ENCODE measurements around the gene SDS. TPM values are rescaled to one million over a fixed set of nuclear protein-coding genes. Genes with fewer than 3 reads are reported as not detected.

Gene SDS
- total and polyA plus RNA-seq, 2 of the 8 experiments (the other 6 are each of a cell fraction or from before 2014, with no cell fraction given), result 0.21 TPM; not detected in 1

DNA sequence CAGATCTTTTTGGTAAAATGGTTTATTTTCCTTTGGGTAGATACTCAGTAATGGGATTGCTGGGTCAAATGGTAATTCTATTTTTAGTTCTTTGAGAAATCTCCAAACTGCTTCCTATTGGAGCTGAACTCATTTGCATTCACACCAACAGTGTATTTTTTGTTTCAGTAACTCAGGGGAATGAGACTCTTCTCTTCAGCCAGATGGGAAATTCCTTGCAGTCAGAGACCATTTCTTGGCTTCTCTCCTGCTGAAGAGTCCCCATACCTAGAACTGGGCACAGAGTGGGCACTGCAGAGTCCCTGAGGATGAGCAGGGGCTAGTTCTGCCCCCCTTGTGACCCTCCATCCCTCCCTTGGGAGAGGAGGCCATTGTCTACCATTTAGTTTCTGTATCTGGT is 29.3 kb upstream of the SDS start:
- no peak for DNase-seq (ENCODE audit: low read depth in 1 of 2, low spot score in 2 of 2)
- no peaks in the 10 kb centered on the region; a peak in 1 of 8 replicates for H3K36me3 ChIP-seq (ENCODE audit: control insufficient read depth in 2 of 4, insufficient read depth in 4 of 4, low read length in 3 of 4)
- H4K20me1 ChIP-seq (replicated peaks in 1 of 2; ENCODE audit: control insufficient read depth in 1 of 2, insufficient read depth in 2 of 2, low read length in 2 of 2), result no peaks in the 10 kb centered on the region
- peaks cover 3% of the 10 kb centered on the region; the same call in 1 of the 2 replicates for H3K23me2 ChIP-seq (ENCODE audit: low read depth, low read length)
- H2BK120ac ChIP-seq (replicated peaks; ENCODE audit: low read depth, low read length), result no peak overlapping the region
- no peaks in the 10 kb centered on the region for H3K79me2 ChIP-seq (ENCODE audit: control insufficient read depth in 1 of 2, insufficient read depth in 2 of 2, low read length in 2 of 2)
- no peak overlapping the region for H2AK5ac ChIP-seq (ENCODE audit: low read depth, low read length)
- H3K4me3 ChIP-seq (ENCODE audit: extremely low read depth in 1 of 4, insufficient read depth in 2 of 4, low read depth in 3 of 4, low read length in 4 of 4), result no peak overlapping the region
- H3K56ac ChIP-seq (replicated peaks; ENCODE audit: insufficient read length, low read depth, low read length), result no peak overlapping the region
- H3K9me3 ChIP-seq (ENCODE audit: insufficient read depth in 2 of 2, low read depth in 1 of 2, low read length in 1 of 2), result no peaks in the 10 kb centered on the region; a peak in 1 of 4 replicates
- POLR2A ChIA-PET (ENCODE audit: partially characterized antibody), result no interaction called here
- no peak overlapping the region for H3K4me2 ChIP-seq (ENCODE audit: insufficient read depth in 1 of 2, low read depth in 2 of 2, low read length in 2 of 2)
- no peaks in the 10 kb centered on the region for H3K4me1 ChIP-seq (replicated peaks in 1 of 4; ENCODE audit: control insufficient read depth in 3 of 4, insufficient read depth in 4 of 4, low read length in 3 of 4)
- H3K27me3 ChIP-seq (replicated peaks in 1 of 4; ENCODE audit: control insufficient read depth in 3 of 4, extremely low read depth in 1 of 4, insufficient read depth in 3 of 4, low read length in 3 of 4), result no peaks in the 10 kb centered on the region; a peak in 1 of 7 replicates
- TF ChIP-seq CTBP2 (IDR thresholded peaks at IDR 0.05; ENCODE audit: borderline replicate concordance, insufficient read depth, insufficient read length, low read length) (no peak), JUND (IDR thresholded peaks at IDR 0.05; ENCODE audit: low read length) (no peak)
- CTCF ChIA-PET (ENCODE audit: partially characterized antibody), result no interaction called here
- H2BK15ac ChIP-seq (ENCODE audit: low read length), result no peak overlapping the region
- H3K4ac ChIP-seq (replicated peaks; ENCODE audit: insufficient read length, low read depth, low read length), result no peak overlapping the region
- H3K27ac ChIP-seq (ENCODE audit: low read depth, low read length), result no peak overlapping the region
- H3K9ac ChIP-seq (replicated peaks in 1 of 4; ENCODE audit: extremely low read depth in 1 of 4, low read depth in 3 of 4, low read length in 3 of 4), result no peak overlapping the region
- no peak overlapping the region for H3K23ac ChIP-seq (ENCODE audit: insufficient read length)
- H2AFZ ChIP-seq (ENCODE audit: low read length), result no peak overlapping the region
- no peak overlapping the region for H3K14ac ChIP-seq (ENCODE audit: insufficient read length)
- H3K79me1 ChIP-seq (ENCODE audit: low read depth, low read length), result no peaks in the 10 kb centered on the region
- H2BK20ac ChIP-seq (ENCODE audit: low read length), result 0 out of 2 replicates have a peak overlapping the region, but pooled peaks have one; percentile 18
- no peak for FAIRE-seq
- H2BK12ac ChIP-seq (ENCODE audit: low read depth, low read length), result no peak overlapping the region
- no peak overlapping the region for H4K91ac ChIP-seq (replicated peaks; ENCODE audit: insufficient read length, low read length)
- no peak overlapping the region for H2BK5ac ChIP-seq (ENCODE audit: low read depth, low read length)
- H4K5ac ChIP-seq (ENCODE audit: insufficient read length, low read depth, low read length), result no peak overlapping the region
- no peak overlapping the region for H4K8ac ChIP-seq (ENCODE audit: extremely low read depth, insufficient read depth, low read length)
- H3K18ac ChIP-seq (ENCODE audit: extremely low read depth, low read length), result no peak overlapping the region; the same call in 1 of the 2 replicates
